Mononuclear cell (primary cell): ENCODE measurements around the gene LCP2. TPM values are rescaled to one million over a fixed set of nuclear protein-coding genes. Genes with fewer than 3 reads are reported as not detected.

Experiments used
- H3K27me3 ChIP-seq: 2 replicates; pipeline ENCODE4 v1.6.0; 2011; ENCODE audit warnings: low read length, control low read depth; ENCODE audit not compliant: insufficient read depth
- H3K4me1 ChIP-seq: 2 replicates; pipeline ENCODE4 v1.5.1; 2011; ENCODE audit warnings: mild to moderate bottlenecking, low read length, control low read depth; ENCODE audit not compliant: insufficient read depth
- H3K4me3 ChIP-seq: 2 replicates; pipeline ENCODE4 v1.5.1; 2011; ENCODE audit warnings: mild to moderate bottlenecking, low read length, moderate library complexity
- H3K9me3 ChIP-seq: 2 replicates; pipeline ENCODE4 v1.5.1; 2011; ENCODE audit warnings: low read depth, mild to moderate bottlenecking, control low read depth, low read length
- total RNA-seq: library from RNA; depleted of rRNA; stranded (reverse); fragments of >200 nt; gene quantifications from one replicate; pipeline ENCODE4 v1.2.3, GENCODE V29; 2012

LCP2 gene
- total RNA-seq: 440 TPM

DNA sequence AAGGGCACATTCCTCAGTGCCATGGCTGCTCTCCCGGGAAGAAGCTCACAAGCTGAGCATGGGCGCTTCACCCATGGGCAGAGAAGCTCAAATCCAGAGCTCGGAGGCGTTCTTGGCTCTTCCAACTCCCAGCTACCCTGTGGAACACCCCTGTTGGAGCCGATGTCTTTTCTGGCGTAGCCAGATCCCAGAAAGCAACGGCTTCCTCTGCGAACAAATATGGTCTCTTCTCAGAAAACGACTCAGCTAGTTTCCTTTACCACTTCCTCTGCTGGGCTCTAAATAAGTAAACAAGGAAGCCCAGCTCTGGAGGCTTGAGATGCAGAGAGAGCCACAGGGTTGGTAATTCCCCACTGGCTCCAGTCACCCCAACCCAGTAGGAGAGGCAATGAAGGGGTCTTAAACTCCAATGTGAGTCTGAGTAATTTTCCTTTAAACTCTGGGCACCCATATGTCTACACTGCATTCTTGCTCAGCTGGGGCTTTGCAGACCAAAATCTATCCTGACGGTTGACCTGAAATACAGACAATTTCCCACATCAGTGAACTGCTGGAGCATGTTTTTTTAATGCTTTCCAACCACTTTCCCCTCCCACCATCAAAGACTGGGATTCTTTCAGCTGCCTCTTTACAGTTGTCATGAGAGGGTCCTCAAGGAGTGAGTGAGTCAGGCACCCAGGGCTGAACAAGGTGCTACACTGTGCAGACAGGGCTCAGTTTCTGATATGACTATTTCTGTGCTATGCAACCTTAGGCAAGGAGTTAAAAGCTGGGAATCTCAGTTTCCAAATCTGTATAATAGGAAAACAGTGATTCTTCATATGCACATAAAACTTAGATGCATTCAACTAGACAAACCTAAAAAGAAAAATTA is at the start of gene LCP2:
Gene LCP2 (minus strand): TSS at position 189 of the 874 bp plus-strand sequence. CDS start 166 bp downstream, at position 23.
- Histone ChIP-seq H3K4me3 (peak within 1 kb of the TSS; percentile 94), H3K4me1 (peaks cover 84% of the 10 kb centered on the region), H3K9me3 (no peaks in the 10 kb centered on the region), H3K27me3 (no peaks in the 10 kb centered on the region)

DNA sequence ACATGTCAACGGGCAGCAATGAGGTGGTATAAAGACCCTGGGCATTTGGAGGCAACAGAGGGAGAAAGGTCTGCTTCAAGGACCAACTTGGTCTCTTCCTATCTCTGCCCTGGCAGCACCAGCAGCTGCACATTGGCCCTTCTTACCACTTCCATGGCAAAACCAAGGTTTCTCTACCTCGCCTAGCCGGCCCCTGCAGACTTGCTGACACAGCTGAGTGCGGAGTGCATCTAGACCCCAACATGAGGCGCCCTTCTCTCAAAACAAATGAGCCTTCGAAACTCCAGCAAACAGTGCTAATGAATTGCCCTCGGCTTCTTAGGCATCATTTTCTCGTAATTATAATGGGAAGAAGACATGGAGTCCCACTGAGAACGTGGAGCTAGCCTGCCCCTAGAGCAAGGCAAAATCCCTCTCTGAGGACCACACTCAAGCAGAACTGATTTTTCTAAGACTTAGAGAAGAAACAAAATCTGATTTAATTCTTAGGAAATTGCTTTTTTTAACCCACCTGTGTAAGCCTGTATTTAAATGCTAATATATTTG is 49.5 kb upstream of the LCP2 start:
- Histone ChIP-seq H3K9me3 (no peaks in the 10 kb centered on the region), H3K4me1 (peaks cover 16% of the 10 kb centered on the region), H3K4me3 (no peak overlapping the region), H3K27me3 (no peaks in the 10 kb centered on the region)

DNA sequence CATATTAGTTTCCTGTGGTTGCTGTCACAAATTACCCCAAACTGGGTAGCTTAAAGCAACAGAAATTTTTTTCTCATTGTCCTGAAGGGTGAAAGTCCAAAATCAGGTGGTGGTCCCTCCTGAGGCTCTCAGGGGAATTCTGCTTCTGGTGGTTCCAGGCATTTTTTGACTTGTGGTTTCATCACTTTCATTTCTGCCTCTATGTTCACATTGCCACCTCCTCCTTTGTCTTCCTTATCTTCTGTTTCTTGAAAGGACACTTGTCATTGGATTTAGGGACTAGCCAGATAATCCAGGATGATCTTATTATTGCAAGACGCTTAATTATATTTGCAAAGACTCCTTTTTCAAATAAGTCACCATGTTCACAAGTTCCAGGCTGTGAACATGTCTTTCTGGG is 48.4 kb upstream of the LCP2 start:
- Histone ChIP-seq H3K9me3 (no peaks in the 10 kb centered on the region), H3K27me3 (no peaks in the 10 kb centered on the region), H3K4me1 (peaks cover 18% of the 10 kb centered on the region), H3K4me3 (no peak overlapping the region)

GRCh38 chr5:170343177-170343576 is 45.6 kb upstream of the LCP2 start:
- Histone ChIP-seq H3K27me3 (no peaks in the 10 kb centered on the region), H3K4me1 (peaks cover 28% of the 10 kb centered on the region), H3K4me3 (no peak overlapping the region), H3K9me3 (no peaks in the 10 kb centered on the region)

DNA sequence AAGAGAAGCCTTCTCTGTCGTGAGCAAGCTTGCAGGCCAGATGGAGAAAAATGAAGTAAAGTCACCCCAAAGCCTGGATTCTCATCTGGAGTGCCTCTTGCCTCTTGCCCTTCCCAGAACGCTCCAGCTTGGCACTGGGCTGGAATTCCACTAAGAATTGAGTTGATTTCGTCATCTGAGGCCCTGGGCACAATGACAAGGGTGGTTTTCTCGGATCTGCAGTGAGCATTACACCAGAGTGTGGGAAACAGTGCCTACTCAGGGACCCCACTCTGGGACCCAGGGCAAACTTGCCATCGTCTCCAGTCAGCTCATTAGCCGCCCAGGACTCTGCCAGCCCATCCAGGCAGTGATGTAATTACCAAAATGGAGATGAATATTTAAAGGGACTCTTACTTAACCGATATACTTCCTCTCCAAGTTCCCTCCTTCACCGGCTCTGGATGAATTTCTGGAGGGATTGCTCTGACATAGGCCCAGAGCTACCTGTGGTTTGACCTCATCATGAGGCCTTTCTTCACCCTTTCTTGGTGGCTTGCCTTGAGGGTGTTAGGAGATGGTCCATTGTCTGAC is 44.7 kb upstream of the LCP2 start:
- Histone ChIP-seq H3K9me3 (no peaks in the 10 kb centered on the region), H3K27me3 (no peaks in the 10 kb centered on the region), H3K4me1 (peaks cover 35% of the 10 kb centered on the region), H3K4me3 (no peak overlapping the region)

GRCh38 chr5:170341545-170341944 is 44.0 kb upstream of the LCP2 start:
- no peaks in the 10 kb centered on the region for H3K9me3 ChIP-seq
- no peaks in the 10 kb centered on the region for H3K27me3 ChIP-seq
- no peak overlapping the region for H3K4me3 ChIP-seq
- H3K4me1 ChIP-seq: peaks cover 42% of the 10 kb centered on the region

DNA sequence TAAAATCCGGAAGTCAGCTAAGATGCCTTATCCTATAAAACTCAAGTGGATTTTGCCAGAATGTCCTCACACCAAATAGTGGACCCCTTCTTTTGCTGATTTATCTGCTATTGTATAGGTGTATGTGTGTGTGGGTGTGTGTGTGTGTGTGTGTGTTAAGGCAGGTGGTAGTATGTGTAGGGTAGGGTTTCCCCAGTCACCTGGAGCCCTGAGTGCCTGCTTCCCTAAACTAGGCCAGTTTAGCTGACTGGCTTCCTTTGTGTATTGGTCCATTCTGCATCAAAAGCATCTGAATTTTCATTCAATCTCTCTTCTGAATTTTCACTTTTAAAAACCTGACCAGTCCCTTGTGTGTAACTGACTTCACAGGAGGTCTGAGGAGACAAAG is 42.2 kb upstream of the LCP2 start:
- Histone ChIP-seq H3K9me3 (no peaks in the 10 kb centered on the region), H3K4me3 (no peak overlapping the region), H3K27me3 (no peaks in the 10 kb centered on the region), H3K4me1 (peaks cover 59% of the 10 kb centered on the region)

GRCh38 chr5:170338933-170339779 is 41.6 kb upstream of the LCP2 start:
- H3K9me3 ChIP-seq: no peaks in the 10 kb centered on the region

GRCh38 chr5:170338291-170338690 is 40.7 kb upstream of the LCP2 start:
- Histone ChIP-seq H3K4me3 (no peak overlapping the region), H3K9me3 (no peaks in the 10 kb centered on the region), H3K4me1 (peaks cover 74% of the 10 kb centered on the region), H3K27me3 (no peaks in the 10 kb centered on the region)

More at GRCh38 chr5:170338933-170339779, 41.6 kb upstream of the LCP2 start:
- Histone ChIP-seq H3K4me1 (peaks cover 66% of the 10 kb centered on the region), H3K27me3 (no peaks in the 10 kb centered on the region), H3K4me3 (no peak overlapping the region)

DNA sequence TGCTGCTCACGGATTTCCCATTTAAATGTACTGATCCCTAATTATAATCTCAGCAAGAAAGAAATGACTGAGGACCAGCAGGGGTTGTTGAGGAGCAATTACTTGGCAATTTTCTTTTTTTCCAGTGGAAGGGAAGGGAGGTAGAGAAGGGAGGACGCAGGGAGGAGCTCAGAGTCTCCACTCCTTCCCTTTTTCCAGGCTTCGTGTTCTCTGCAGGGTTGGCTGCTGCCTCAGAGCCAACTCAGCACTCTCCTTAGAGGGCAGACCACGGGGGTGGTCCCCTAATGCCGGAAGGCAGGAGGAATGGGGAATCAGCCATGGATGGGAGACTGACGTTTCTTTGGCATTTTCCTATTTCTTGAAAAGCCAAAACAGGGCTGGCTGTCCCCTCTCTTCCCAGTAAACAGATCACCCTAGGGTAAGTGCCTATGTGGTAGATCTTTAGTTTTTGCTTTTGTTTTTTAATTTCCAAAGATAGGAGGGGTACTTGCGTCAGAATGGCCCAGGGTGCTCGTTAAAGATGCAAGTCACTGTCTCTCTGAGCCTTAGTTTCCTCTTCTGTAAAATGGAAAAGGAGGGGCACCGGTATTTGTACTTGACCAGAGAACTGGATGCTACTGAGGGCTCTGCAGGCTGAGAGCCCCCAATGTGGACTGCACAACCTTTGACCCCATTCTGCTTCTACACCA is 39.6 kb upstream of the LCP2 start:
- Histone ChIP-seq H3K4me1 (peaks cover 79% of the 10 kb centered on the region), H3K9me3 (no peaks in the 10 kb centered on the region), H3K4me3 (no peak overlapping the region)

DNA sequence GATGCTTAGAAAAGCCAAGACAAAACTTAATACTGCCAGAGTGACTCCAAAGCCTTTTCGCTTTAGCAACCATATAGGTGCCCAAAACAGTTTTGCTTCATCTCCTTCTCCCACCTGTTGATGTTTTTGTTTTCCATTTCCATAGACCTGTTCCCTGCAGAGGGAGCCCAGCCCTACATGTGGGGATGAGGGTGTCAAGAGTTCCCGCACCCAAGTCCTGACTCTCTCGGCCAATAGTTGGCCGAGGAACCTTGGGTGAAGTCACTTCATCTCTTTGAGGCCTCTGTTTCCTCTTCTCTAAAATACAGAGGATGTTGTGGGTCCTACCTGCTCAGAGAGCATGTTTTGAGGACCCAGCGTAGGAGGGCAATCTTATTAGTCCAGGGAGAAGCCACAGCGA is 38.5 kb upstream of the LCP2 start:
- no peaks in the 10 kb centered on the region for H3K9me3 ChIP-seq

More for the DNA sequence above, 39.6 kb upstream of the LCP2 start:
- no peaks in the 10 kb centered on the region for H3K27me3 ChIP-seq

GRCh38 chr5:170334626-170335025 is 37.0 kb upstream of the LCP2 start:
- no peaks in the 10 kb centered on the region for H3K9me3 ChIP-seq
- peaks cover 100% of the 10 kb centered on the region for H3K4me1 ChIP-seq
- H3K27me3 ChIP-seq: no peaks in the 10 kb centered on the region
- H3K4me3 ChIP-seq: no peak overlapping the region

More for the DNA sequence above, 38.5 kb upstream of the LCP2 start:
- H3K27me3 ChIP-seq: no peaks in the 10 kb centered on the region
- no peak overlapping the region for H3K4me3 ChIP-seq
- H3K4me1 ChIP-seq: peaks cover 86% of the 10 kb centered on the region

DNA sequence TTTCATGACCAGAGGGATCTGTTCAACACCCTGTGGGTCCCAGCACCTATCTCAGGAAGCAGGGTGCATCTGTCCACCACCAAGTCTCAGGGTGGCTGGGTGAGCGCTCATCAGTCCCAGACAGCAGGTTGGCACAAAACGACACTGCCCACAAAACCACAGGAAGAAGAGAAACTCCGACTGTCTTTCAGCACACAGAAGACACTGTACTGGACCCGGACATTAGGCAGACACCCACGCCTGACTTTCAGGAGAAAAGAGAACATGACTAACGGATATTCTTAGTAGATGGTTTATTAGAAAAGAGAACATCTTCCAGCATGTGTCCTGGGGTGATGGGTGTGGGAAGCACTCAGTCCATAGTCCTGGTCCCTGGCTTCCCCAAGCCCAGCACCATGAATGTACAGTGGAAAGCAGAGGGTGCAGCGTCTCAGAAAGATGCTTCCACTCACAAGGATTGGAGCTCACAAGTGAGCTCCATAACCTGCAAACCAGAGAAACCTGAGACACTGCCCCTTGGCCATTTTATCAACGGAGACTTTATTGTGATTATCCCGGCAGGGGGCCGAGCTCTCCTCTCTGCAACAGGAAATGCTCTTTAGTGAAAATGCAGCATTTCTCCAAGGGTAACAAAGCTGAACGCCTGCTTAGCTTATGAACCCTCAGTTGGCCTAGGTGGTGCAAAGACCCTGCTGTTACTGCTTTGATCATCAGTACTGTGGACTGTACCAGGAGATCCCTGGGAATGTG is 35.8 kb upstream of the LCP2 start:
- Histone ChIP-seq H3K9me3 (no peaks in the 10 kb centered on the region), H3K27me3 (no peaks in the 10 kb centered on the region), H3K4me3 (no peak overlapping the region), H3K4me1 (peaks cover 100% of the 10 kb centered on the region)

- no peak overlapping the region for H3K4me3 ChIP-seq
- H3K9me3 ChIP-seq: no peaks in the 10 kb centered on the region
- H3K4me1 ChIP-seq: peaks cover 100% of the 10 kb centered on the region
- no peaks in the 10 kb centered on the region for H3K27me3 ChIP-seq
These were observed 34.5 kb upstream of the LCP2 start for GRCh38 chr5:170332058-170332457.
